K562 (cell line): ENCODE data around the gene MAP1S. TPM values are rescaled to one million over a fixed set of nuclear protein-coding genes. Genes with fewer than 3 reads are reported as not detected.

Experiments
- CHD2 ChIP-seq: IDR thresholded peaks from 2 replicates; pipeline ENCODE4 v1.6.1; 2011; ENCODE audit warnings: low read depth, low read length
- CXXC5 ChIP-seq: fragments of 250-450 bp; sonication (Bioruptor Pico); IDR thresholded peaks from 2 replicates; pipeline ENCODE4 v1.8.0; 2022; ENCODE audit warnings: inconsistent platforms, mild to moderate bottlenecking, moderate library complexity
- DPF2 ChIP-seq: fragments of 450-650 bp; IDR thresholded peaks from 2 replicates; pipeline ENCODE4 v1.6.1; 2016
- FOXK1 ChIP-seq: sonication (generic); formaldehyde crosslinking; IDR thresholded peaks from 2 replicates; pipeline ENCODE4 v1.8.0; 2022; ENCODE audit warnings: missing genetic modification reagents, mild to moderate bottlenecking, borderline replicate concordance
- GABPA ChIP-seq: fragments of 200-800 bp; sonication (Bioruptor generic); conservative IDR thresholded peaks from 2 replicates; pipeline ENCODE4 v1.6.1; 2016; ENCODE audit warnings: low read depth, missing genetic modification characterization, missing compliant biosample characterization
- HDAC2 ChIP-seq: fragments of 450-650 bp; IDR thresholded peaks from 2 replicates; pipeline ENCODE4 v1.6.1; 2016; ENCODE audit warnings: mild to moderate bottlenecking
- KAT8 ChIP-seq: fragments of 450-650 bp; IDR thresholded peaks from 2 replicates; pipeline ENCODE4 v1.6.1; 2016; ENCODE audit warnings: low read depth, mild to moderate bottlenecking
- L3MBTL2 ChIP-seq: fragments of 450-650 bp; IDR thresholded peaks from 2 replicates; pipeline ENCODE4 v1.6.1; 2016; ENCODE audit warnings: mild to moderate bottlenecking, moderate library complexity
- MAFG ChIP-seq: fragments of 450-650 bp; conservative IDR thresholded peaks from 2 replicates; pipeline ENCODE4 v1.6.1; 2016; ENCODE audit warnings: missing genetic modification characterization, missing compliant biosample characterization
- MXI1 ChIP-seq: IDR thresholded peaks from 2 replicates; pipeline ENCODE4 v1.6.1; 2011; ENCODE audit warnings: low read depth, mild to moderate bottlenecking, improper control_type of control experiment, low read length
- NR1H2 ChIP-seq: sonication (generic); formaldehyde crosslinking; IDR thresholded peaks from 2 replicates; pipeline ENCODE4 v1.4.0; 2020; ENCODE audit warnings: mild to moderate bottlenecking, missing genetic modification reagents
- PCBP2 ChIP-seq: fragments of 200-400 bp; formaldehyde crosslinking; IDR thresholded peaks from 2 replicates; pipeline ENCODE4 v1.6.1; 2018; ENCODE audit warnings: low read length, low read depth, mild to moderate bottlenecking, moderate library complexity; ENCODE audit not compliant: poor library complexity, severe bottlenecking
- RBBP5 ChIP-seq: fragments of 200-600 bp; sonication (generic); IDR thresholded peaks from 2 replicates; pipeline ENCODE4 v1.6.1; 2012; ENCODE audit warnings: borderline replicate concordance, mild to moderate bottlenecking, low read length, control low read depth, inconsistent platforms; ENCODE audit not compliant: insufficient read depth, poor library complexity, severe bottlenecking
- XRCC3 ChIP-seq: fragments of 450-650 bp; IDR thresholded peaks from 2 replicates; pipeline ENCODE4 v1.6.1; 2017; ENCODE audit warnings: mild to moderate bottlenecking, moderate library complexity
- polyA plus RNA-seq, 8 experiments: library from polyadenylated mRNA; depleted of rRNA in 4 of 8; stranded (reverse) in 5 of 8; unstranded in 3 of 8; fragments of >200 nt; fragmentation: Nextera tagmentation in 2 of 8; fragmentation: Illumina TruSeq in 1 of 8; extraction: Ambion mirVana in 2 of 8; extraction: Trizol in 1 of 8; gene quantifications; 2 replicates each; pipeline versions ENCODE4 v1.2.1 to v1.2.3, GENCODE V29; 2011 to 2014; ENCODE audit warnings: inconsistent platforms in 1 of 8, missing spikeins in 1 of 8
- total RNA-seq, 7 experiments: library from RNA; depleted of rRNA in 6 of 7; stranded (reverse); fragments of >200 nt in 6 of 7; fragmentation: Illumina TruSeq in 2 of 7; extraction: Trizol in 2 of 7; gene quantifications; 2 replicates each; pipeline versions ENCODE4 v1.2.1 to v1.2.3, GENCODE V29; 2011 to 2021; ENCODE audit warnings: low replicate concordance in 1 of 7
- TF ChIP-seq, protein P1 (sequence below): fragments of 250-450 bp; sonication (Bioruptor Pico); IDR thresholded peaks from 2 replicates; pipeline ENCODE4 v1.4.0; 2020
- TF ChIP-seq, protein P2 (sequence below): fragments of 450-650 bp; IDR thresholded peaks from 2 replicates; pipeline ENCODE4 v1.6.1; 2016
- TF ChIP-seq, protein P3 (sequence below): sonication (generic); formaldehyde crosslinking; IDR thresholded peaks from 2 replicates; pipeline ENCODE4 v1.8.0; 2022; ENCODE audit warnings: mild to moderate bottlenecking, missing genetic modification reagents
- TF ChIP-seq, protein P4 (sequence below): sonication (generic); formaldehyde crosslinking; IDR thresholded peaks from 2 replicates; pipeline ENCODE4 v1.9.0; 2022; ENCODE audit warnings: mild to moderate bottlenecking, missing genetic modification reagents

Gene MAP1S
- total and polyA plus RNA-seq, 9 of the 15 experiments (the other 6 are each of a cell fraction or from before 2014, with no cell fraction given) = 2.0 to 81.0 (median 9.5) TPM

DNA sequence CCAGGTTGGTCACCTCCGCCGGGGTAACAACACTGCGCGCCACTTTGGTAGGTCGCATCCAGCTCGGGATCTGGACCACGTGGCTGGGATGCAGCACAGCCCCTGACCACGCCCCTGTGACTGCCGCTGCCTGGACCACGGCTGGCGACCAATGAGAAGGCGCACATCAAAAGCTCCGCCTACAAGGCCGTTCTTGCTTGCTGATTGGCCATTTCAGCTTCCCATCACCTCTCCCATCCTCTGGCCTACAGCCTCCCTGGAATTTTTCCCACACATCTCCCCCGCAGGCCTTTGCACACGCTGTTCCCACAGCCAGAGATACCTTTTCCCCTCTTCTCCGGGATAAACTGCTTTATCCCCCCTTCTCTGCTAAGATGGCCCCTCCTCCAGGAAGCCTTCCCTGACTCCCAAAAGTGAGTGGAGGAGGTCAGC is 12.5 kb upstream of the MAP1S start (continued):
- TF ChIP-seq GABPA (tag) (no peak), CHD2 (0 out of 2 replicates have a peak, but pooled peaks have one; percentile 17), NR1H2 (CRISPR knock-in tag) (no peak), L3MBTL2 (peak; percentile 68), HDAC2 (peak; percentile 65; the same call in 1 of the 2 replicates), XRCC3 (no peak), MAFG (tag) (no peak), RBBP5 (no peak), KAT8 (no peak), FOXK1 (CRISPR knock-in tag) (no peak), CXXC5 (CRISPR knock-in tag) (0 out of 2 replicates have a peak, but pooled peaks have one; percentile 23), DPF2 (no peak), PCBP2 (no peak), MXI1 (0 out of 2 replicates have a peak, but pooled peaks have one; percentile 49)
- TF ChIP-seq, protein P1, sequence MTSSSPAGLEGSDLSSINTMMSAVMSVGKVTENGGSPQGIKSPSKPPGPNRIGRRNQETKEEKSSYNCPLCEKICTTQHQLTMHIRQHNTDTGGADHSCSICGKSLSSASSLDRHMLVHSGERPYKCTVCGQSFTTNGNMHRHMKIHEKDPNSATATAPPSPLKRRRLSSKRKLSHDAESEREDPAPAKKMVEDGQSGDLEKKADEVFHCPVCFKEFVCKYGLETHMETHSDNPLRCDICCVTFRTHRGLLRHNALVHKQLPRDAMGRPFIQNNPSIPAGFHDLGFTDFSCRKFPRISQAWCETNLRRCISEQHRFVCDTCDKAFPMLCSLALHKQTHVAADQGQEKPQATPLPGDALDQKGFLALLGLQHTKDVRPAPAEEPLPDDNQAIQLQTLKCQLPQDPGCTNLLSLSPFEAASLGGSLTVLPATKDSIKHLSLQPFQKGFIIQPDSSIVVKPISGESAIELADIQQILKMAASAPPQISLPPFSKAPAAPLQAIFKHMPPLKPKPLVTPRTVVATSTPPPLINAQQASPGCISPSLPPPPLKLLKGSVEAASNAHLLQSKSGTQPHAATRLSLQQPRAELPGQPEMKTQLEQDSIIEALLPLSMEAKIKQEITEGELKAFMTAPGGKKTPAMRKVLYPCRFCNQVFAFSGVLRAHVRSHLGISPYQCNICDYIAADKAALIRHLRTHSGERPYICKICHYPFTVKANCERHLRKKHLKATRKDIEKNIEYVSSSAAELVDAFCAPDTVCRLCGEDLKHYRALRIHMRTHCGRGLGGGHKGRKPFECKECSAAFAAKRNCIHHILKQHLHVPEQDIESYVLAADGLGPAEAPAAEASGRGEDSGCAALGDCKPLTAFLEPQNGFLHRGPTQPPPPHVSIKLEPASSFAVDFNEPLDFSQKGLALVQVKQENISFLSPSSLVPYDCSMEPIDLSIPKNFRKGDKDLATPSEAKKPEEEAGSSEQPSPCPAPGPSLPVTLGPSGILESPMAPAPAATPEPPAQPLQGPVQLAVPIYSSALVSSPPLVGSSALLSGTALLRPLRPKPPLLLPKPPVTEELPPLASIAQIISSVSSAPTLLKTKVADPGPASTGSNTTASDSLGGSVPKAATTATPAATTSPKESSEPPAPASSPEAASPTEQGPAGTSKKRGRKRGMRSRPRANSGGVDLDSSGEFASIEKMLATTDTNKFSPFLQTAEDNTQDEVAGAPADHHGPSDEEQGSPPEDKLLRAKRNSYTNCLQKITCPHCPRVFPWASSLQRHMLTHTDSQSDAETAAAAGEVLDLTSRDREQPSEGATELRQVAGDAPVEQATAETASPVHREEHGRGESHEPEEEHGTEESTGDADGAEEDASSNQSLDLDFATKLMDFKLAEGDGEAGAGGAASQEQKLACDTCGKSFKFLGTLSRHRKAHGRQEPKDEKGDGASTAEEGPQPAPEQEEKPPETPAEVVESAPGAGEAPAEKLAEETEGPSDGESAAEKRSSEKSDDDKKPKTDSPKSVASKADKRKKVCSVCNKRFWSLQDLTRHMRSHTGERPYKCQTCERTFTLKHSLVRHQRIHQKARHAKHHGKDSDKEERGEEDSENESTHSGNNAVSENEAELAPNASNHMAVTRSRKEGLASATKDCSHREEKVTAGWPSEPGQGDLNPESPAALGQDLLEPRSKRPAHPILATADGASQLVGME = 0 out of 2 replicates have a peak, but pooled peaks have one; percentile 64
- TF ChIP-seq, protein P2, sequence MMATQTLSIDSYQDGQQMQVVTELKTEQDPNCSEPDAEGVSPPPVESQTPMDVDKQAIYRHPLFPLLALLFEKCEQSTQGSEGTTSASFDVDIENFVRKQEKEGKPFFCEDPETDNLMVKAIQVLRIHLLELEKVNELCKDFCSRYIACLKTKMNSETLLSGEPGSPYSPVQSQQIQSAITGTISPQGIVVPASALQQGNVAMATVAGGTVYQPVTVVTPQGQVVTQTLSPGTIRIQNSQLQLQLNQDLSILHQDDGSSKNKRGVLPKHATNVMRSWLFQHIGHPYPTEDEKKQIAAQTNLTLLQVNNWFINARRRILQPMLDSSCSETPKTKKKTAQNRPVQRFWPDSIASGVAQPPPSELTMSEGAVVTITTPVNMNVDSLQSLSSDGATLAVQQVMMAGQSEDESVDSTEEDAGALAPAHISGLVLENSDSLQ = peak; percentile 91
- TF ChIP-seq, protein P3, sequence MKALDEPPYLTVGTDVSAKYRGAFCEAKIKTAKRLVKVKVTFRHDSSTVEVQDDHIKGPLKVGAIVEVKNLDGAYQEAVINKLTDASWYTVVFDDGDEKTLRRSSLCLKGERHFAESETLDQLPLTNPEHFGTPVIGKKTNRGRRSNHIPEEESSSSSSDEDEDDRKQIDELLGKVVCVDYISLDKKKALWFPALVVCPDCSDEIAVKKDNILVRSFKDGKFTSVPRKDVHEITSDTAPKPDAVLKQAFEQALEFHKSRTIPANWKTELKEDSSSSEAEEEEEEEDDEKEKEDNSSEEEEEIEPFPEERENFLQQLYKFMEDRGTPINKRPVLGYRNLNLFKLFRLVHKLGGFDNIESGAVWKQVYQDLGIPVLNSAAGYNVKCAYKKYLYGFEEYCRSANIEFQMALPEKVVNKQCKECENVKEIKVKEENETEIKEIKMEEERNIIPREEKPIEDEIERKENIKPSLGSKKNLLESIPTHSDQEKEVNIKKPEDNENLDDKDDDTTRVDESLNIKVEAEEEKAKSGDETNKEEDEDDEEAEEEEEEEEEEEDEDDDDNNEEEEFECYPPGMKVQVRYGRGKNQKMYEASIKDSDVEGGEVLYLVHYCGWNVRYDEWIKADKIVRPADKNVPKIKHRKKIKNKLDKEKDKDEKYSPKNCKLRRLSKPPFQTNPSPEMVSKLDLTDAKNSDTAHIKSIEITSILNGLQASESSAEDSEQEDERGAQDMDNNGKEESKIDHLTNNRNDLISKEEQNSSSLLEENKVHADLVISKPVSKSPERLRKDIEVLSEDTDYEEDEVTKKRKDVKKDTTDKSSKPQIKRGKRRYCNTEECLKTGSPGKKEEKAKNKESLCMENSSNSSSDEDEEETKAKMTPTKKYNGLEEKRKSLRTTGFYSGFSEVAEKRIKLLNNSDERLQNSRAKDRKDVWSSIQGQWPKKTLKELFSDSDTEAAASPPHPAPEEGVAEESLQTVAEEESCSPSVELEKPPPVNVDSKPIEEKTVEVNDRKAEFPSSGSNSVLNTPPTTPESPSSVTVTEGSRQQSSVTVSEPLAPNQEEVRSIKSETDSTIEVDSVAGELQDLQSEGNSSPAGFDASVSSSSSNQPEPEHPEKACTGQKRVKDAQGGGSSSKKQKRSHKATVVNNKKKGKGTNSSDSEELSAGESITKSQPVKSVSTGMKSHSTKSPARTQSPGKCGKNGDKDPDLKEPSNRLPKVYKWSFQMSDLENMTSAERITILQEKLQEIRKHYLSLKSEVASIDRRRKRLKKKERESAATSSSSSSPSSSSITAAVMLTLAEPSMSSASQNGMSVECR (CRISPR knock-in tag) = peak; percentile 45; the same call in 1 of the 2 replicates
- TF ChIP-seq, protein P4, sequence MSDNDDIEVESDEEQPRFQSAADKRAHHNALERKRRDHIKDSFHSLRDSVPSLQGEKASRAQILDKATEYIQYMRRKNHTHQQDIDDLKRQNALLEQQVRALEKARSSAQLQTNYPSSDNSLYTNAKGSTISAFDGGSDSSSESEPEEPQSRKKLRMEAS (CRISPR knock-in tag) = peak; percentile 77
